Keratinocyte (primary cell): ENCODE measurements around the gene MSS51. TPM values are rescaled to one million over a fixed set of nuclear protein-coding genes. Genes with fewer than 3 reads are reported as not detected.

Source experiments
- DNase-seq: peaks from one replicate; pipeline ENCODE4 v3.0.0-alpha.2; 2011; ENCODE audit warnings: low read depth, missing footprints, low spot score
- FAIRE-seq: peaks from 2 replicates; lab custom pipeline; 2011; peaks lifted over from hg19 to GRCh38; lab: Jason Lieb, UNC
- H2AFZ ChIP-seq: 2 replicates; pipeline ENCODE4 v1.6.0; 2012; ENCODE audit warnings: low read length, control low read depth, inconsistent platforms; ENCODE audit not compliant: control insufficient read depth
- H3K27ac ChIP-seq: 2 replicates; pipeline ENCODE4 v1.5.1; 2011; ENCODE audit warnings: low read length; ENCODE audit not compliant: control insufficient read depth, insufficient read depth
- H3K27me3 ChIP-seq: 3 replicates; pipeline ENCODE4 v1.6.0; 2011; ENCODE audit warnings: low read length; ENCODE audit not compliant: control insufficient read depth, insufficient read depth; ENCODE audit errors: extremely low read depth
- H3K36me3 ChIP-seq, 2 experiments: 2 replicates in 1 of 2; 3 replicates in 1 of 2; pipeline ENCODE4 v1.5.1; 2011; ENCODE audit warnings: low read length in 2 of 2, mild to moderate bottlenecking in 1 of 2; ENCODE audit not compliant: control insufficient read depth in 2 of 2, insufficient read depth in 2 of 2; ENCODE audit errors: extremely low read depth in 1 of 2
- H3K4me1 ChIP-seq: 3 replicates; pipeline ENCODE4 v1.5.1; 2011; ENCODE audit warnings: low read length; ENCODE audit not compliant: control insufficient read depth, insufficient read depth; ENCODE audit errors: extremely low read depth
- H3K4me2 ChIP-seq: 3 replicates; pipeline ENCODE4 v1.6.0; 2011; ENCODE audit warnings: low read depth, low read length; ENCODE audit not compliant: control insufficient read depth, insufficient read depth; ENCODE audit errors: extremely low read depth
- H3K4me3 ChIP-seq, 3 experiments: fragments of 200-600 bp in 1 of 3; sonication (generic) in 1 of 3; 2 replicates in 2 of 3; 3 replicates in 1 of 3; pipeline ENCODE4 v1.5.1; 2011 to 2016; ENCODE audit warnings: low read length in 3 of 3, mild to moderate bottlenecking in 3 of 3, control low read depth in 2 of 3, inconsistent platforms in 1 of 3, low read depth in 1 of 3, mixed read lengths in 1 of 3, mixed run types in 1 of 3, moderate library complexity in 1 of 3; ENCODE audit not compliant: control insufficient read depth in 2 of 3, insufficient read depth in 2 of 3; ENCODE audit errors: extremely low read depth in 1 of 3
- H3K79me2 ChIP-seq: 2 replicates; pipeline ENCODE4 v1.6.0; 2012; ENCODE audit warnings: low read length; ENCODE audit not compliant: control insufficient read depth, insufficient read depth
- H3K9ac ChIP-seq: 3 replicates; pipeline ENCODE4 v1.6.0; 2011; ENCODE audit warnings: low read length; ENCODE audit not compliant: control insufficient read depth, insufficient read depth; ENCODE audit errors: extremely low read depth
- H3K9me1 ChIP-seq: 3 replicates; pipeline ENCODE4 v1.6.0; 2011; ENCODE audit warnings: low read length; ENCODE audit not compliant: control insufficient read depth, insufficient read depth; ENCODE audit errors: extremely low read depth
- H3K9me3 ChIP-seq: 2 replicates; pipeline ENCODE4 v1.5.1; 2012; ENCODE audit warnings: low read depth, low read length; ENCODE audit not compliant: control insufficient read depth
- H4K20me1 ChIP-seq: 3 replicates; pipeline ENCODE4 v1.6.0; 2011; ENCODE audit warnings: low read length; ENCODE audit not compliant: control insufficient read depth, insufficient read depth; ENCODE audit errors: extremely low read depth
- CTCF ChIP-seq, 3 experiments: IDR thresholded peaks in 1 of 3; conservative IDR thresholded peaks in 1 of 3; optimal IDR thresholded peaks in 1 of 3; 2 replicates in 2 of 3; 3 replicates in 1 of 3; pipeline versions ENCODE3 to v1.5.1; 2011; ENCODE audit warnings: low read length in 3 of 3, mild to moderate bottlenecking in 3 of 3, moderate library complexity in 2 of 3, control low read depth in 1 of 3, inconsistent platforms in 1 of 3; ENCODE audit not compliant: insufficient read depth in 2 of 3; ENCODE audit errors: extremely low read depth in 1 of 3
- EZH2 ChIP-seq: IDR thresholded peaks from one replicate; pipeline ENCODE4 v1.6.1; 2012; ENCODE audit warnings: inconsistent platforms, mild to moderate bottlenecking, low read length, moderate library complexity
- dilution Hi-C: fragments of 300-500 bp; cut with MboI; formaldehyde crosslinking; loops from one replicate; pipeline ENCODE4 v1.7.0; 2020; ENCODE audit warnings: low sequenced_read_pairs; ENCODE audit not compliant: extremely low pct_ligation_motif_present
- polyA plus RNA-seq, 5 experiments: library from polyadenylated mRNA; depleted of rRNA in 3 of 5; stranded (reverse) in 3 of 5; stranded (forward) in 1 of 5; unstranded in 1 of 5; fragments of >200 nt; gene quantifications; 1 replicate in 1 of 5; 2 replicates in 3 of 5; 3 replicates in 1 of 5; pipeline versions ENCODE4 v1.2.1 to v1.2.3, GENCODE V29; 2011 to 2012; ENCODE audit warnings: missing spikeins in 2 of 5, low read depth in 1 of 5, low replicate concordance in 1 of 5

MSS51 gene
- polyA plus RNA-seq, 1 donor (not counting 4 experiments of a cell fraction or from before 2014, with no cell fraction given), result 1.3 TPM

- H3K79me2 ChIP-seq, result no peaks in the 10 kb centered on the region
- no peaks in the 10 kb centered on the region for H3K9me3 ChIP-seq
- no peaks in the 10 kb centered on the region for H3K4me1 ChIP-seq
- no peak overlapping the region for H3K4me2 ChIP-seq
- DNase-seq, result no peak
- no peak for TF ChIP-seq EZH2
- TF ChIP-seq CTCF (optimal IDR thresholded peaks at IDR 0.05 in 1 of 3, IDR thresholded peaks at IDR 0.05 in 1 of 3, conservative IDR thresholded peaks at IDR 0.05 in 1 of 3; ENCODE audit: extremely low read depth in 1 of 3, insufficient read depth in 2 of 3, low read length in 3 of 3), result no peak
- no peak overlapping the region for H2AFZ ChIP-seq
- H4K20me1 ChIP-seq, result no peaks in the 10 kb centered on the region
- no peak for FAIRE-seq
- no peaks in the 10 kb centered on the region for H3K27me3 ChIP-seq
- no peak overlapping the region for H3K4me3 ChIP-seq
- no peaks in the 10 kb centered on the region for H3K9me1 ChIP-seq
- H3K27ac ChIP-seq, result no peak overlapping the region
- dilution Hi-C loops, result no loop called here
- no peak overlapping the region for H3K9ac ChIP-seq
- H3K36me3 ChIP-seq, result peaks cover 0 to 6% of the 10 kb centered on the region in 2 experiments
Measured at GRCh38 chr10:73459683-73460314, 26.4 kb upstream of the MSS51 start.

- no peak overlapping the region for H3K4me3 ChIP-seq
- no peak for FAIRE-seq
- H3K79me2 ChIP-seq, result no peaks in the 10 kb centered on the region
- H3K27ac ChIP-seq, result no peak overlapping the region
- no peaks in the 10 kb centered on the region for H3K9me1 ChIP-seq
- H3K27me3 ChIP-seq, result no peaks in the 10 kb centered on the region
- no peak overlapping the region for H2AFZ ChIP-seq
- DNase-seq, result no peak
- no peaks in the 10 kb centered on the region for H3K4me1 ChIP-seq
- TF ChIP-seq EZH2, result no peak
- TF ChIP-seq CTCF (optimal IDR thresholded peaks at IDR 0.05 in 1 of 3, IDR thresholded peaks at IDR 0.05 in 1 of 3, conservative IDR thresholded peaks at IDR 0.05 in 1 of 3; ENCODE audit: extremely low read depth in 1 of 3, insufficient read depth in 2 of 3, low read length in 3 of 3), result no peak
- no peaks in the 10 kb centered on the region for H3K9me3 ChIP-seq
- H4K20me1 ChIP-seq, result no peaks in the 10 kb centered on the region
- no peak overlapping the region for H3K4me2 ChIP-seq
- dilution Hi-C loops, result no loop called here
- H3K36me3 ChIP-seq, result peaks cover 0 to 3% of the 10 kb centered on the region in 2 experiments
- H3K9ac ChIP-seq, result no peak overlapping the region
Measured at GRCh38 chr10:73456187-73456890, 23.0 kb upstream of the MSS51 start.
